GM23248 (cell line): ENCODE results near the gene SV2C. TPM values are rescaled to one million over a fixed set of nuclear protein-coding genes. Genes with fewer than 3 reads are reported as not detected.

Source experiments
- DNase-seq: peaks from one replicate; pipeline ENCODE4 v3.0.0-alpha.2; 2015
- H2AFZ ChIP-seq: fragments of 200-600 bp; sonication (generic); 2 replicates; pipeline ENCODE4 v1.6.1; 2016; ENCODE audit warnings: antibody characterized with exemption
- H3F3A ChIP-seq: fragments of 200-600 bp; sonication (generic); 2 replicates; pipeline ENCODE4 v1.6.1; 2016; ENCODE audit warnings: mild to moderate bottlenecking, antibody characterized with exemption, mixed run types; ENCODE audit not compliant: insufficient read depth
- H3K27ac ChIP-seq: fragments of 200-600 bp; sonication (generic); 2 replicates; pipeline ENCODE4 v1.5.1; 2016; ENCODE audit warnings: mild to moderate bottlenecking
- H3K27me3 ChIP-seq: fragments of 200-600 bp; sonication (generic); replicated peaks from 2 replicates; pipeline ENCODE4 v1.6.1; 2016; ENCODE audit warnings: mild to moderate bottlenecking; ENCODE audit not compliant: insufficient read depth
- H3K36me3 ChIP-seq: fragments of 200-600 bp; sonication (generic); 2 replicates; pipeline ENCODE4 v1.6.1; 2016; ENCODE audit warnings: low read depth, mild to moderate bottlenecking
- H3K4me1 ChIP-seq: fragments of 200-600 bp; sonication (generic); 2 replicates; pipeline ENCODE4 v1.6.1; 2016; ENCODE audit warnings: mild to moderate bottlenecking; ENCODE audit not compliant: insufficient read depth
- H3K4me2 ChIP-seq: fragments of 200-600 bp; sonication (generic); one replicate; pipeline ENCODE4 v1.6.1; 2016; ENCODE audit warnings: mild to moderate bottlenecking; ENCODE audit not compliant: unreplicated experiment
- H3K4me3 ChIP-seq: fragments of 200-600 bp; sonication (generic); 2 replicates; pipeline ENCODE4 v1.5.1; 2016; ENCODE audit warnings: mild to moderate bottlenecking
- H3K79me2 ChIP-seq: fragments of 200-600 bp; sonication (generic); 2 replicates; pipeline ENCODE4 v1.6.1; 2016; ENCODE audit warnings: mild to moderate bottlenecking; ENCODE audit not compliant: insufficient read depth
- H3K9ac ChIP-seq: fragments of 200-600 bp; sonication (generic); 2 replicates; pipeline ENCODE4 v1.6.1; 2016; ENCODE audit warnings: mild to moderate bottlenecking
- H3K9me2 ChIP-seq: fragments of 200-600 bp; sonication (generic); 2 replicates; pipeline ENCODE4 v1.6.1; 2016; ENCODE audit warnings: mixed run types, mild to moderate bottlenecking, moderate library complexity; ENCODE audit not compliant: insufficient read depth
- H3K9me3 ChIP-seq: fragments of 200-600 bp; sonication (generic); one replicate; pipeline ENCODE4 v1.6.1; 2017; ENCODE audit warnings: low read depth
- H4K20me1 ChIP-seq: fragments of 200-600 bp; sonication (generic); 2 replicates; pipeline ENCODE4 v1.6.0; 2016; ENCODE audit not compliant: insufficient read depth
- EZH2 ChIP-seq: fragments of 200-600 bp; sonication (generic); IDR thresholded peaks from 2 replicates; pipeline ENCODE4 v1.6.1; 2018; ENCODE audit warnings: antibody characterized with exemption, mild to moderate bottlenecking; ENCODE audit not compliant: insufficient read depth, poor library complexity, severe bottlenecking
- EZH2phosphoT487 ChIP-seq: fragments of 200-600 bp; sonication (generic); IDR thresholded peaks from 2 replicates; pipeline ENCODE4 v1.6.1; 2018; ENCODE audit warnings: antibody characterized with exemption, moderate library complexity, mild to moderate bottlenecking, low read depth; ENCODE audit not compliant: insufficient read depth
- WGBS, 2 experiments: methylation state at CpG; one replicate each; pipeline ENCODE4 v1.1.6; 2015 to 2017; ENCODE audit warnings: low lambda C conversion rate in 2 of 2, low coverage in 1 of 2; ENCODE audit errors: missing lambda C conversion rate in 2 of 2; 5-methylcytosine and 5-hydroxymethylcytosine counted together
- in situ Hi-C: fragments of 300-500 bp; cut with MboI; formaldehyde crosslinking; loops from 2 replicates; pipeline ENCODE4 v1.15.0; 2020
- polyA plus RNA-seq: library from polyadenylated mRNA; unstranded; fragments of >200 nt; fragmentation: Nextera tagmentation; extraction: Ambion mirVana; gene quantifications from 2 replicates; pipeline ENCODE4 v1.2.1, GENCODE V29; 2016
- total RNA-seq: library from RNA; depleted of rRNA; stranded (reverse); fragments of >200 nt; shearing (Covaris generic); gene quantifications from 2 replicates; pipeline ENCODE4 v1.2.3, GENCODE V29; 2014

Gene SV2C
- total and polyA plus RNA-seq, 2 experiments from 2014 or later, result not detected

DNA sequence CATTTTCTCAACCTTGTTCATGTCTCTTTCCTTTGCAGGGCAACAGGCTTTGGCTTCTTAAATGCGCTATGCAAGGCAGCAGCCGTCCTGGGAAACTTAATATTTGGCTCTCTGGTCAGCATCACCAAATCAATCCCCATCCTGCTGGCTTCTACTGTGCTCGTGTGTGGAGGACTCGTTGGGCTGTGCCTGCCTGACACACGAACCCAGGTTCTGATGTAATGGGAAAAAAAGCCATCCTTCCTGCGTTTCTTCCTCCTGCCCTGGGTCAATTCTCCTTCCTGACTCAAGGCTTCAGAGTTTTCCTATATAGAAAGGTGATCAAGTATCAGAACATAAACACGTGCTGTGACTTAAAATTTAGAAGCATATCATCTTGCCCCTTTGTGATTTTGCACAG lies 242.1 kb downstream of the SV2C start:
- H2AFZ ChIP-seq, result no peak overlapping the region
- no peaks in the 10 kb centered on the region for H4K20me1 ChIP-seq
- no peaks in the 10 kb centered on the region for H3K79me2 ChIP-seq
- DNase-seq, result no peak
- H3K9ac ChIP-seq, result no peak overlapping the region
- no peak overlapping the region for H3K4me2 ChIP-seq
- H3K9me2 ChIP-seq, result no peaks in the 10 kb centered on the region
- no peak overlapping the region for H3K27ac ChIP-seq
- no peaks in the 10 kb centered on the region for H3F3A ChIP-seq
- no peaks in the 10 kb centered on the region for H3K9me3 ChIP-seq
- TF ChIP-seq EZH2phosphoT487, result no peak
- no peak for TF ChIP-seq EZH2
- no peaks in the 10 kb centered on the region for H3K4me1 ChIP-seq
- H3K4me3 ChIP-seq, result no peak overlapping the region
- WGBS, 2 experiments, result 15 to 24% methylated on average over 7 of the region's 7 CpGs
- H3K36me3 ChIP-seq, result no peaks in the 10 kb centered on the region
- in situ Hi-C loops, result no loop called here
- H3K27me3 ChIP-seq, result 0 out of 2 replicates have a peak, but pooled peaks cover 5% of the 10 kb centered on the region

DNA sequence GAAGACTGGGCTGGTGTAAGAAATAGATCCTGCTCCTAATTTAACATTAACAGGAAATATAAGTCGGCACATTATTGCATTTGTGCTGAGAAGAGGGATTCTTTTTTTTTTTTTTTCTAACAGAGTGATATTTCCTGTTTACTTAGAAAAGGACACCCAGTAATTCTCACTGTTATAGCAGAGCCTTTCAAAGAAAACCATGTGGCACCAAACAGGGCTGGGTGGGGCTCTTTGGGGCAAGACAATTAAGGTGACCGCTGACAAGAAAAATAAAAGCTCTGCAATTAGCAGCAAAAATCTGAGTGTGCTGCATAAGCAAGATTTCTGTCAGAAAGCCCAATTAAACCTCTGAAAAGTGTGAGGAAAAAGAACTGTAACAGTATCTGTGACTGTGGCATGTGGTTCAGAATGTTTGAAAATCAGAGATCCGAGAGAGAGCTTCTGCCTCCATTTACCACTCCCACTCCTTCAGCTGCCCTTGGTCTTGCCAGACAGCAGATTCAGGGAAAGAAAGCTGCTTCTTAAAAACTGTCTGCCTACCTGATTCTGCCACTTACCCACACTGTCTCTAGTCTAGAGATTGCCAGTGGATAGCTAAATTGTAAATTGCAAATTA lies 242.8 kb downstream of the SV2C start:
- Histone ChIP-seq H3F3A (no peaks in the 10 kb centered on the region), H3K79me2 (no peaks in the 10 kb centered on the region), H3K4me3 (no peak overlapping the region), H3K9me3 (no peaks in the 10 kb centered on the region), H3K9ac (no peak overlapping the region), H3K9me2 (no peaks in the 10 kb centered on the region), H3K27me3 (0 out of 2 replicates have a peak, but pooled peaks cover 5% of the 10 kb centered on the region), H3K4me1 (no peaks in the 10 kb centered on the region), H3K27ac (no peak overlapping the region), H4K20me1 (no peaks in the 10 kb centered on the region), H2AFZ (no peak overlapping the region), H3K36me3 (no peaks in the 10 kb centered on the region), H3K4me2 (no peak overlapping the region)
- no peak for DNase-seq
- in situ Hi-C loops, result no loop called here
- 5 to 7% methylated on average over 3 of the region's 3 CpGs for WGBS, 2 experiments
- TF ChIP-seq EZH2phosphoT487, result no peak
- TF ChIP-seq EZH2, result no peak

DNA sequence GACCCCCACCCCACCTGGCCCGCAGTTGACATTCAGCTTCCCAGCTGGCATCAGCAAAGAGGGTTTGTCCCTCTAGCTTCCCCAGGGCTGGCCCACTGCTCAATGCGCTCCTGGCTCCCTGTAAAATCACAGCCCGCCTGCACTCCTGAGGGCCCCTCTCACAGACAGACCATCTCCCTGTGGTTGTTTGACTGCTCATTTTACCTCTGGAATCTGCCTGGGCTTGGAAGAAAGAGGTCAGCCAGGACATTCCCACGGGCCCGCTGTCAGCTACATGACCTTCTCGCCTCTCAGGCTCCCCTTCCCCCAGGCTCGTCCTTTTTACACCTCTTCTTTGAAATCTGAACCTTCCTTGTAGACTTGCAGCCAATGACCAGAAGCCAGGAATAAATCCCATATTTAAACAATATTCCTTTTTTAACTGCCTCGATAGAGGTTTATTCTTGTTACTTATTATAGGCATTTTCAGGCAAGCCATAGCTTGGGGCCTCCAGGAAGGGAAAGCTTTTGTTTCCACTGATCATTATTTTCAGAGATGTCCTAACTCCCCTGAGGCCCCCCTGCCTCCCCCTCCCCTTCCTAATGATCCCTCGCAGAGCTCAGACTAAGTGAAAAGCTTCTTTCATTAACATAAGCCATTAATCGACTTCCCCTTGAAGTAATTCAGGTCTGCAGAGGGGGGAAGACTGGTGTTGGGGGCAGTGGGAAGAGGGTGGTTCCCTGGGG lies 243.6 kb downstream of the SV2C start:
- WGBS, 2 experiments, result 41 to 47% methylated on average over 10 of the region's 10 CpGs

DNA sequence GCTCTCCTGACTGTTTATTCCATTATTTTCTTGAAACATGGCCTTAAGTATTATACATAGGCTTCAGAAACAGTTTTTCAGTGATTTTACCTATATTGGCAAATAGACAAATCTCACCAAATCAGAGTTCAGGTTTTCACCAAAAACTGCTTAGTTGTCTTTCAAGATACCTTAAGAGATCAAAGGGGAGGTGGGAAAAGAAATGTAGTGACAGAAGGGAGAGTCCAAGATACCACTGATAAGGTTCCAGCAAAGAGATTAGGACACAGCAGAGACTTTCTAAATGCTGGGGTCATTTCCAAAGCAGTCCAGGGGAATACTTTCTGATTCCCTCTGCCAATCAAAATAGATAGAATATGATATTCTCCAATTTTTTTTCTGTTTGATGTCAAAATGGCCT lies 246.2 kb downstream of the SV2C start:
- H3K4me2 ChIP-seq, result no peak overlapping the region
- TF ChIP-seq EZH2phosphoT487 (no peak), EZH2 (no peak)
- H3K9ac ChIP-seq, result no peak overlapping the region
- no peaks in the 10 kb centered on the region for H3F3A ChIP-seq
- no peaks in the 10 kb centered on the region for H3K79me2 ChIP-seq
- no peak overlapping the region for H2AFZ ChIP-seq
- H4K20me1 ChIP-seq, result no peaks in the 10 kb centered on the region
- DNase-seq, result no peak
- no peak overlapping the region for H3K4me3 ChIP-seq
- in situ Hi-C loops, result no loop called here
- no peaks in the 10 kb centered on the region for H3K4me1 ChIP-seq
- H3K27me3 ChIP-seq, result 0 out of 2 replicates have a peak, but pooled peaks cover 5% of the 10 kb centered on the region
- H3K27ac ChIP-seq, result no peak overlapping the region
- H3K9me2 ChIP-seq, result no peaks in the 10 kb centered on the region
- no peaks in the 10 kb centered on the region for H3K9me3 ChIP-seq
- H3K36me3 ChIP-seq, result no peaks in the 10 kb centered on the region

More for the DNA sequence above, 243.6 kb downstream of the SV2C start:
- Histone ChIP-seq H3K27me3 (0 out of 2 replicates have a peak, but pooled peaks cover 5% of the 10 kb centered on the region), H4K20me1 (no peaks in the 10 kb centered on the region), H3K9me3 (no peaks in the 10 kb centered on the region), H3K4me2 (no peak overlapping the region), H3F3A (no peaks in the 10 kb centered on the region), H3K79me2 (no peaks in the 10 kb centered on the region), H2AFZ (no peak overlapping the region), H3K9ac (no peak overlapping the region), H3K4me3 (no peak overlapping the region), H3K9me2 (no peaks in the 10 kb centered on the region), H3K27ac (no peak overlapping the region), H3K36me3 (no peaks in the 10 kb centered on the region), H3K4me1 (no peaks in the 10 kb centered on the region)
- in situ Hi-C loops, result no loop called here
- no peak for DNase-seq
- TF ChIP-seq EZH2 (no peak), EZH2phosphoT487 (no peak)

DNA sequence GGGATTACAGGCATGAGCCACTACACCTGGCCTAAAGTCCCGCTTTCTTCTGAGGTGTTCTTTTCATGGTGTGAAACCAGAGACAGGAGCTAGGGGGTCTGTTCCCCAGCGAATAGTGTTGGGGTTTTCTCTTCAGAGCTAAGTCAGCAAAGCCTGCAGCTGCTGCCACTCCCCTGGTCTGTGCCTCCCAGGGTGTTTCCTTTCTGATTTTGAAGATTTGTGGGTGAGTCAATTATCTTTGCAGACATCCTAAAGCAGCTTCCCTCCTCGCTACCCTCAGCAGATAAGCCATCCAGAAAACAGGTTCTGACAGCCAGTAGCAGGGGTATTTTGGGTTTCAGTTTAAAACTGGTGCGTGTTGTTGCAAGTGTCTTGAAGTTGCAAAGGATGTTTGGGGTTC lies 247.9 kb downstream of the SV2C start:
- DNase-seq, result no peak
- in situ Hi-C loops, result no loop called here
- H3K9ac ChIP-seq, result no peak overlapping the region
- H2AFZ ChIP-seq, result no peak overlapping the region
- no peaks in the 10 kb centered on the region for H3F3A ChIP-seq
- no peak overlapping the region for H3K4me3 ChIP-seq
- H3K4me2 ChIP-seq, result no peak overlapping the region
- H3K9me3 ChIP-seq, result no peaks in the 10 kb centered on the region
- WGBS, 2 experiments, result 23 to 35% methylated on average over 4 of the region's 4 CpGs
- TF ChIP-seq EZH2 (no peak), EZH2phosphoT487 (no peak)
- no peaks in the 10 kb centered on the region for H3K27me3 ChIP-seq
- H4K20me1 ChIP-seq, result no peaks in the 10 kb centered on the region
- no peaks in the 10 kb centered on the region for H3K4me1 ChIP-seq
- H3K36me3 ChIP-seq, result no peaks in the 10 kb centered on the region
- H3K79me2 ChIP-seq, result no peaks in the 10 kb centered on the region
- H3K9me2 ChIP-seq, result no peaks in the 10 kb centered on the region
- H3K27ac ChIP-seq, result no peak overlapping the region
